Measurements from ENCODE around the gene TIE1. TPM values are rescaled to one million over a fixed set of nuclear protein-coding genes. Genes with fewer than 3 reads are reported as not detected.
A peak's percentile ranks its signal among the peaks of the same experiment; 100 is the strongest.

TIE1 gene
- total and polyA plus RNA-seq, 12 donors = 5.0 to 49.8 (median 27.0) TPM

GRCh38 chr1:43344267-43344850 lies 43.6 kb downstream of the TIE1 start:
- H3K27me3 ChIP-seq = no peaks in the 10 kb centered on the region
- peaks cover 3 to 14% of the 10 kb centered on the region in 2 donors for H3K4me1 ChIP-seq (replicated peaks in 1 of 2)
- no peak for DNase-seq
- intact Hi-C loops (cut with DNase I) = no loop called here
- no peak overlapping the region for H3K27ac ChIP-seq
- 51 to 60% (median 57%) methylated on average over 4 of the region's 4 CpGs for WGBS, 4 donors
- H3K4me3 ChIP-seq = no peak overlapping the region
- TF ChIP-seq CTCF (IDR thresholded peaks at IDR 0.05) (no peak), POLR2A (IDR thresholded peaks at IDR 0.05) (no peak)
- no peaks in the 10 kb centered on the region for H3K36me3 ChIP-seq (replicated peaks in 1 of 2)
- H3K9me3 ChIP-seq (replicated peaks in 1 of 3) = no peaks in the 10 kb centered on the region

GRCh38 chr1:43345120-43345519 lies 44.3 kb downstream of the TIE1 start:
- Histone ChIP-seq H3K27me3 (no peaks in the 10 kb centered on the region), H3K9me3 (replicated peaks in 1 of 3) (no peaks in the 10 kb centered on the region), H3K4me3 (no peak overlapping the region), H3K4me1 (replicated peaks in 1 of 2) (peaks cover 3 to 20% of the 10 kb centered on the region in 2 donors), H3K27ac (peak overlapping the region in 2 of 5 donors; percentile 22 to 51), H3K36me3 (replicated peaks in 1 of 2) (no peaks in the 10 kb centered on the region)
- peak in 4 of 7 donors; percentile 38 to 61 (median 43) for DNase-seq
- 31 to 52% (median 37%) methylated on average over 3 of the region's 3 CpGs for WGBS, 4 donors
- intact Hi-C loops (cut with DNase I) = no loop called here
- TF ChIP-seq CTCF (IDR thresholded peaks at IDR 0.05) (no peak), POLR2A (IDR thresholded peaks at IDR 0.05) (no peak)

GRCh38 chr1:43346636-43347035 lies 45.9 kb downstream of the TIE1 start:
- no peaks in the 10 kb centered on the region for H3K9me3 ChIP-seq (replicated peaks in 1 of 3)
- H3K27ac ChIP-seq = no peak overlapping the region
- TF ChIP-seq POLR2A (IDR thresholded peaks at IDR 0.05) (no peak), CTCF (IDR thresholded peaks at IDR 0.05) (no peak)
- H3K27me3 ChIP-seq = no peaks in the 10 kb centered on the region
- H3K36me3 ChIP-seq (replicated peaks in 1 of 2) = no peaks in the 10 kb centered on the region
- intact Hi-C loops (cut with DNase I) = no loop called here
- DNase-seq = no peak
- H3K4me3 ChIP-seq = no peak overlapping the region
- WGBS, 4 donors = 89 to 97% (median 93%) methylated on average over 5 of the region's 5 CpGs
- peaks cover 3 to 20% of the 10 kb centered on the region in 2 donors for H3K4me1 ChIP-seq (replicated peaks in 1 of 2)

- intact Hi-C loops (cut with DNase I) = no loop called here
- peak overlapping the region in 4 of 5 donors; percentile 67 to 94 (median 90) for H3K27ac ChIP-seq
Observed at GRCh38 chr1:43348343-43348808, 47.6 kb downstream of the TIE1 start.

More at GRCh38 chr1:43348343-43348808, 47.6 kb downstream of the TIE1 start:
- DNase-seq = no peak
- Histone ChIP-seq H3K36me3 (replicated peaks in 1 of 2) (no peaks in the 10 kb centered on the region), H3K27me3 (no peaks in the 10 kb centered on the region), H3K9me3 (replicated peaks in 1 of 3) (no peaks in the 10 kb centered on the region), H3K4me3 (peak overlapping the region in 2 of 4 donors; percentile 51 to 63), H3K4me1 (replicated peaks in 1 of 2) (peaks cover 3 to 20% of the 10 kb centered on the region in 2 donors)
- 26 to 70% (median 33%) methylated on average over 7 to 22 of the region's 22 CpGs for WGBS, 4 donors
- TF ChIP-seq POLR2A (IDR thresholded peaks at IDR 0.05) = no peak
- no peak for TF ChIP-seq CTCF (IDR thresholded peaks at IDR 0.05)
